Type B pancreatic cell (in vitro differentiated cells): ENCODE data around the gene KCNQ2. TPM values are rescaled to one million over a fixed set of nuclear protein-coding genes. Genes with fewer than 3 reads are reported as not detected.

Source experiments
- DNase-seq: peaks from one replicate; pipeline ENCODE4 v3.0.0; 2021; ENCODE audit warnings: mixed read lengths; ENCODE audit not compliant: unreplicated experiment; ENCODE audit errors: extremely low spot score
- H3K27ac Mint-ChIP-seq: 2 replicates; pipeline ENCODE4 v1.8.0; 2021; ENCODE audit warnings: mild to moderate bottlenecking, mixed read lengths
- H3K27me3 Mint-ChIP-seq: 2 replicates; pipeline ENCODE4 v1.8.0; 2021; ENCODE audit warnings: mixed read lengths
- H3K36me3 Mint-ChIP-seq: 2 replicates; pipeline ENCODE4 v1.8.0; 2021; ENCODE audit warnings: mixed read lengths
- H3K4me1 Mint-ChIP-seq: one replicate; pipeline ENCODE4 v1.8.0; 2021; ENCODE audit warnings: mixed read lengths; ENCODE audit not compliant: unreplicated experiment
- H3K4me3 Mint-ChIP-seq: 2 replicates; pipeline ENCODE4 v1.8.0; 2021; ENCODE audit warnings: mild to moderate bottlenecking, mixed read lengths
- H3K9me3 Mint-ChIP-seq: 2 replicates; pipeline ENCODE4 v1.8.0; 2021; ENCODE audit warnings: mixed read lengths
- CTCF ChIP-seq: fragments of 200-600 bp; sonication (generic); conservative IDR thresholded peaks from 2 replicates; pipeline ENCODE4 v1.5.0; 2021; ENCODE audit warnings: antibody characterized with exemption, mild to moderate bottlenecking
- total RNA-seq: library from RNA; stranded (reverse); gene quantifications from 2 replicates; pipeline ENCODE4 v1.2.1, GENCODE V29; 2021; ENCODE audit warnings: low replicate concordance

Gene KCNQ2
- total RNA-seq, 1 donor from 2014 or later = 47.3 TPM

GRCh38 chr20:63407928-63408683 lies 64.3 kb downstream of the KCNQ2 start:
- H3K27ac Mint-ChIP-seq = no peak overlapping the region
- no peak for DNase-seq
- no peaks in the 10 kb centered on the region for H3K36me3 Mint-ChIP-seq
- H3K4me1 Mint-ChIP-seq = no peaks in the 10 kb centered on the region
- no peak overlapping the region for H3K4me3 Mint-ChIP-seq
- H3K9me3 Mint-ChIP-seq = no peaks in the 10 kb centered on the region
- TF ChIP-seq CTCF = no peak
- H3K27me3 Mint-ChIP-seq = no peaks in the 10 kb centered on the region

- Mint-ChIP-seq H3K27me3 (peaks cover 5% of the 10 kb centered on the region), H3K4me1 (no peaks in the 10 kb centered on the region), H3K27ac (no peak overlapping the region), H3K9me3 (no peaks in the 10 kb centered on the region), H3K36me3 (no peaks in the 10 kb centered on the region), H3K4me3 (no peak overlapping the region)
- TF ChIP-seq CTCF = no peak
- DNase-seq = no peak
Observed at GRCh38 chr20:63406617-63407245, 65.7 kb downstream of the KCNQ2 start.

DNA sequence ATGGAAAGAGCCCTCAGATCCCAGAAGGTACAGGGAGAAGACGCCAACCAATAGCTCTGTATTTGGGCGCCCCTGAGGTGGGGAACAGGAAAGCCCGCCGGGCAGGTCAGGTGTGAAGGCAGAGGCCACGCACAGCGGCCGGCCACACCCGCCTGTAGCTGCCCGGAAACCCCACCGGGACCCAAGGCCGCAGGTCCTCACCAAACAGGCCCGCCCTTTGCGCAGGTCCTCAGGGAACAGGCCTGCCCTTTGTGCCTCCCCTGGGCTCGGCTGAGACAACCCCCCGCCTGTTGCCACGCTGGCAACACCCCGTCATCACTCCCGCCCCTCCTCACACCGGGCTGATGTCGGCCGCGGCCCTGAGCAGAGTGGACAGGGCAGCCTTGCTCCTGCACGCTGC lies 66.4 kb downstream of the KCNQ2 start:
- no peak for TF ChIP-seq CTCF
- Mint-ChIP-seq H3K4me3 (no peak overlapping the region), H3K27ac (no peak overlapping the region), H3K27me3 (peaks cover 5% of the 10 kb centered on the region), H3K4me1 (no peaks in the 10 kb centered on the region), H3K9me3 (no peaks in the 10 kb centered on the region), H3K36me3 (no peaks in the 10 kb centered on the region)
- DNase-seq = no peak

DNA sequence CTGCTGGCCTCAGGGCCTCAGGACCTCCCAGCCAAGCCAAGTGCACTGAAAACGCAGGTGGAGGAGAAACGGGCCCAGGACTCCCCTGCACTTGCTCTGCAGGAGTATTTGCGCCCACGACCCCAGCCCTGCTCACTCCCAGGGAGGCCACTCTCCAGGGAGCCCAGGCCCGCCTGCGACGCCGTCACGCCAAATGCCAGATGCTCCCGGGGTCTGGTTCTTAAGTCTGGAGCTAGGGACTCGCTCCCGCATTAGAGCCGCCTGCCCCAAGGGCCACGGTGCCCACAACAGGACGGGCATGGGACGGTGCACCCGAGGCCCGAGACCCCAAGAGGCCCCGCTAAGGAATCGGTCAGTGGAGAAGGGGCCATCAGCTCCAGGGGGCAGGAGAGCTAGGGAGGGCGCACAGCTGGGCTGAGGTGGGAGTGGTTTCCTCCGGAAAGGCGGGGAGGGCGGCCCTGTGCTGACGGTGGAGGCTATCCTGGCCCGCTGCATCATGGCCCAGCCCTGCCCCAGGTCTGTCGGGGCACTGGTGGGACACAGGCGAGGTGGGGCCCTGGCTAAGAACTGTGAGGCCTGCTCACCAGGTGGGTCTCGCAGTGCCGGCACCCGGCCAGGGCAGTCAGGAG lies 67.2 kb downstream of the KCNQ2 start:
- Mint-ChIP-seq H3K9me3 (no peaks in the 10 kb centered on the region), H3K4me1 (no peaks in the 10 kb centered on the region), H3K36me3 (no peaks in the 10 kb centered on the region), H3K27me3 (peaks cover 8% of the 10 kb centered on the region), H3K4me3 (no peak overlapping the region), H3K27ac (no peak overlapping the region)
- no peak for TF ChIP-seq CTCF
- DNase-seq = no peak

DNA sequence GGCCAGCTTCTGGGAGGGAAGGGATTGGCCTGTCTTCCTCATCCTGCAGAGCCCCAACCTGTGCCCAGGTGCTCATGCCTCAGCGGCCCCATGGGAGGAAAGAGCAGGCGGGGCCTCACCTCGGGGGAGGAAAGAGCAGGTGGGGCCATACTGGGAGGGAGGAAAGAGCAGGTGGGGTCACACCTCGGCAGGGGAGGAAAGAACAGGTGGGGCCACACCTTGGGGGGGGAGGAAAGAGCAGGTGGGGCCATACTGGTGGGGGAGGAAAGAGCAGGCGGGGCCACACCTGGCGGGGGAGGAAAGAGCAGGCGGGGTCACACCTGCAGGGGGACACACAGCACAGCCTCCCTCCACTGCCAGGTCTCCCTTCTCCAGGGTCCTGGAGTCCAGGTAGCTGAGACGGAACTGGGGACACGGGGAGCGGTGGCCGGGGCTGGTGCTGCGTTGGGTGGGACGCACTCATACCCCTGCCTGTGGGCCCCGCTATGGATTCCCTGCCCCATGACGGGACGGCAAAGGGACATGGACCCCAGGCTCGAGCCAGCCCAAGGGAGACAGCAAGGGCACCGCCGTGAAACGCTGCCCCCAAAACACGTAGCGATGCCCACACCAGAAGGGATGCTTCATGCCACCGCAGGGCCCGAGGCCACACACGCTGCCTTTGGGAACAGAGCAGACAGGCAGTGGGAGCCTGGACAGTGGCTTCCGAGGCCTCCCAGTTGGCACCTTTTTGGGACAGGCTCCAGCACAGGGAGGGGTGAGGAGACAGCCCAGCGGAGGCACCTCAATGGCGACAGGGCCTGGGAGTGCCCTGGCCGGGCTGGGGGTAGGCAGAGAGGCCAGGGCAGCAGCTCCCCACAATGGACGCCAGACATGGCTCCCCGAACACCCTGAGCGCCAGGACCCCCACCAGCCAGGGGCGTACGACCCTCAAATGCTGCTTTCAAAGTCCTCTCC lies 68.0 kb downstream of the KCNQ2 start:
- no peak for TF ChIP-seq CTCF
- no peak for DNase-seq
- H3K9me3 Mint-ChIP-seq = no peaks in the 10 kb centered on the region
- H3K27me3 Mint-ChIP-seq = peaks cover 10% of the 10 kb centered on the region
- H3K27ac Mint-ChIP-seq = no peak overlapping the region
- no peaks in the 10 kb centered on the region for H3K4me1 Mint-ChIP-seq
- H3K36me3 Mint-ChIP-seq = no peaks in the 10 kb centered on the region
- no peak overlapping the region for H3K4me3 Mint-ChIP-seq
